ENCODE measurements around the gene STX4.
"Not testable (repeated sequence)": the region's sequence is repeated elsewhere in the genome, so short reads cannot be mapped to it uniquely, and the experiment has no call there.

STX4 gene

GRCh38 chr16:31006589-31006988 lies 26.8 kb upstream of the STX4 start:
- TF ChIP-seq CTCF (IDR thresholded peaks at IDR 0.05; ENCODE audit: low read depth, low read length) = no peak

GRCh38 chr16:31007684-31008083 lies 25.7 kb upstream of the STX4 start:
- TF ChIP-seq CTCF (IDR thresholded peaks at IDR 0.05; ENCODE audit: low read depth, low read length) = no peak
- DNase-seq (ENCODE audit: extremely low read depth, low read depth) = no peak

More at GRCh38 chr16:31006589-31006988, 26.8 kb upstream of the STX4 start:
- DNase-seq (ENCODE audit: extremely low read depth, low read depth) = no peak

- TF ChIP-seq CTCF (IDR thresholded peaks at IDR 0.05; ENCODE audit: low read depth, low read length) = no peak
- no peak for DNase-seq (ENCODE audit: extremely low read depth, low read depth)
These were observed 25.2 kb upstream of the STX4 start for GRCh38 chr16:31008149-31008548.

- TF ChIP-seq CTCF (IDR thresholded peaks at IDR 0.05; ENCODE audit: low read depth, low read length) = no peak
- no peak for DNase-seq (ENCODE audit: extremely low read depth, low read depth)
These were observed 24.8 kb upstream of the STX4 start for GRCh38 chr16:31008551-31008950.

GRCh38 chr16:31009120-31009519 lies 24.2 kb upstream of the STX4 start:
- no peak for DNase-seq (ENCODE audit: extremely low read depth, low read depth)
- no peak for TF ChIP-seq CTCF (IDR thresholded peaks at IDR 0.05; ENCODE audit: low read depth, low read length)

GRCh38 chr16:31009894-31010584 lies 23.3 kb upstream of the STX4 start:
- peak; percentile 28 for TF ChIP-seq CTCF (IDR thresholded peaks at IDR 0.05; ENCODE audit: low read depth, low read length)
- no peak for DNase-seq (ENCODE audit: extremely low read depth, low read depth)

GRCh38 chr16:31010585-31011325 lies 22.6 kb upstream of the STX4 start, which contains the start of gene STX1B:
TSS of gene STX1B (minus strand) at chr16:31010638. CDS start at chr16:31010396, 242 bp downstream.
- no peak for TF ChIP-seq CTCF (IDR thresholded peaks at IDR 0.05; ENCODE audit: low read depth, low read length)
- DNase-seq (ENCODE audit: extremely low read depth, low read depth) = no peak

- DNase-seq (ENCODE audit: extremely low read depth, low read depth) = not testable (repeated sequence)
These were observed 21.5 kb upstream of the STX4 start for GRCh38 chr16:31011815-31012214.

- DNase-seq (ENCODE audit: extremely low read depth, low read depth) = not testable (repeated sequence)
These were observed 20.1 kb upstream of the STX4 start for GRCh38 chr16:31013292-31013691.

All from AG09319 (cell line).